Fibroblast of lung (primary cell): ENCODE measurements around the gene METTL1. TPM values are rescaled to one million over a fixed set of nuclear protein-coding genes. Genes with fewer than 3 reads are reported as not detected.

Experiments
- DNase-seq, 2 donors: peaks; one replicate each; pipeline versions ENCODE4 v3.0.0 to v3.0.0-alpha.2; 2010; ENCODE audit warnings: low read depth in 2 of 2
- H2AFZ ChIP-seq: 2 replicates; pipeline ENCODE4 v1.5.1; 2012; ENCODE audit warnings: low read length, control low read depth, inconsistent platforms
- H3K27ac ChIP-seq: 2 replicates; pipeline ENCODE4 v1.5.1; 2011; ENCODE audit warnings: low read length, control low read depth; ENCODE audit not compliant: insufficient read depth
- H3K27me3 ChIP-seq: 2 replicates; pipeline ENCODE4 v1.5.1; 2011; ENCODE audit warnings: mild to moderate bottlenecking, low read length; ENCODE audit not compliant: control insufficient read depth, insufficient read depth
- H3K36me3 ChIP-seq: 2 replicates; pipeline ENCODE4 v1.5.1; 2011; ENCODE audit warnings: low read length; ENCODE audit not compliant: control insufficient read depth, insufficient read depth
- H3K4me1 ChIP-seq: 2 replicates; pipeline ENCODE4 v1.5.1; 2011; ENCODE audit warnings: low read length; ENCODE audit not compliant: control insufficient read depth, insufficient read depth; ENCODE audit errors: extremely low read depth
- H3K4me2 ChIP-seq: 2 replicates; pipeline ENCODE4 v1.5.1; 2011; ENCODE audit warnings: low read length, control low read depth; ENCODE audit not compliant: insufficient read depth; ENCODE audit errors: extremely low read depth
- H3K4me3 ChIP-seq, 4 experiments: fragments of 200-600 bp in 1 of 4; sonication (generic) in 1 of 4; replicated peaks in 1 of 4; 2 replicates each; pipeline ENCODE4 v1.5.1; 2011 to 2016; ENCODE audit warnings: low read length in 4 of 4, low read depth in 3 of 4, mild to moderate bottlenecking in 3 of 4, control low read depth in 2 of 4, inconsistent platforms in 1 of 4, mixed read lengths in 1 of 4; ENCODE audit not compliant: insufficient read depth in 1 of 4; ENCODE audit errors: control extremely low read depth in 1 of 4
- H3K79me2 ChIP-seq: 2 replicates; pipeline ENCODE4 v1.5.1; 2012; ENCODE audit warnings: mild to moderate bottlenecking, low read length, inconsistent platforms; ENCODE audit not compliant: control insufficient read depth, insufficient read depth
- H3K9ac ChIP-seq: 2 replicates; pipeline ENCODE4 v1.5.1; 2011; ENCODE audit warnings: mild to moderate bottlenecking, low read length, control low read depth; ENCODE audit not compliant: insufficient read depth
- H3K9me3 ChIP-seq: 2 replicates; pipeline ENCODE4 v1.5.1; 2012; ENCODE audit warnings: low read depth, low read length; ENCODE audit not compliant: control insufficient read depth, insufficient read depth
- H4K20me1 ChIP-seq: 2 replicates; pipeline ENCODE4 v1.5.1; 2011; ENCODE audit warnings: low read length; ENCODE audit not compliant: control insufficient read depth, insufficient read depth; ENCODE audit errors: extremely low read depth
- EZH2 ChIP-seq: IDR thresholded peaks from 2 replicates; pipeline ENCODE4 v1.5.1; 2012; ENCODE audit warnings: low read length, control low read depth, mild to moderate bottlenecking; ENCODE audit errors: missing control alignments
- polyA plus RNA-seq, 2 donors: library from polyadenylated mRNA; depleted of rRNA in 1 of 2; stranded (reverse) in 1 of 2; unstranded in 1 of 2; fragments of >200 nt; gene quantifications; 2 replicates each; pipeline ENCODE4 v1.2.1, GENCODE V29; 2011 to 2012; ENCODE audit warnings: missing spikeins in 1 of 2
- total RNA-seq: library from RNA; depleted of rRNA; stranded (reverse); fragments of >200 nt; gene quantifications from 2 replicates; pipeline ENCODE4 v1.2.1, GENCODE V29; 2014
- TF ChIP-seq, protein P1 (sequence below), 2 donors: IDR thresholded peaks in 1 of 2; conservative IDR thresholded peaks in 1 of 2; 1 replicate in 1 of 2; 2 replicates in 1 of 2; pipeline ENCODE4 v1.5.1; 2011 to 2012; ENCODE audit warnings: low read length in 2 of 2, control low read depth in 1 of 2, inconsistent platforms in 1 of 2, low read depth in 1 of 2, mild to moderate bottlenecking in 1 of 2

METTL1 gene
- total and polyA plus RNA-seq, 2 donors (not counting 1 experiment from before 2014, with no cell fraction given), result 3.5 to 16.9 TPM

DNA sequence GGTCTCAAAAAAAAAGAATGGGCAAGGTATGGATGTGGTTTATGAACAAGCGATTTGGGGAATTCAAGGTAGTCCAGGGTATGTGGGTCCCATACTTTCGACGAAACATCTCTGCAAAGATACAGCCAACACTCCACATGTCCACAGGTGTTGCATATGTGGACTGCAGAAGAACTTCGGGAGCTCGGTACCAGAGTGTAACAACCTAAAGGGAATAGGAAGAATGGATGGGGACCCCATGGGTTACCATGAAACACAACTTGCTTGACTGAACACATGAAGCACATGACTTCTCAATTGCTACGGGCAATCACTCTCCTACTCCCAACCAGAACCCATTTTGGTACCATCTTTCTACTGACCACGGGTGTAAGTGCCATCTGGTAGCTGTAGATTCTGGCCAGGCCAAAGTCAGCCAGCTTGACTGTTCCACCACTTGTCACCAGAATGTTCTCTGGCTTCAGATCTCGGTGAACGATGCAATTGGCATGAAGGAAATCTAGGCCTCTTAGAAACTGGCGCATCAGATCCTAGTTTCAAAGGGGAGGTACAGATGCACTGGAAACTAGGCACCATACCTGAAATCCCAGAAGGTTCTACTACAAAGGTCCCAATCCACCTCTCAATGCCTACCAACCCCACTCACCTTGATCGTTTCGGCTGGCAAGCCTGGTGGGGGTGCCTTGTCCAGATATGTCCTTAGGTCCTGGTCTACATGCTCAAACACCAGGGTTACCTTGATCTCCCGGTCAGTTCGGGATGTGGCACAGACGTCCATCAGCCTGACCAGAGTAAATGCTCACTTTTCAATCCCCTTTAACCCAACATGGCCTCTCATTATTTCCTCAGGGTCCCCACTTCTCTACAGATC lies 21.1 kb downstream of the METTL1 start:
- no peak overlapping the region for H2AFZ ChIP-seq
- H3K36me3 ChIP-seq, result peaks cover 15% of the 10 kb centered on the region
- H3K9ac ChIP-seq, result peak overlapping the region; percentile 93
- peaks cover 4% of the 10 kb centered on the region for H3K4me1 ChIP-seq
- H3K27me3 ChIP-seq, result peaks cover 10% of the 10 kb centered on the region
- H3K4me3 ChIP-seq, result peak overlapping the region; percentile 91 to 96 (median 94)
- H4K20me1 ChIP-seq, result no peaks in the 10 kb centered on the region
- TF ChIP-seq, protein P1, sequence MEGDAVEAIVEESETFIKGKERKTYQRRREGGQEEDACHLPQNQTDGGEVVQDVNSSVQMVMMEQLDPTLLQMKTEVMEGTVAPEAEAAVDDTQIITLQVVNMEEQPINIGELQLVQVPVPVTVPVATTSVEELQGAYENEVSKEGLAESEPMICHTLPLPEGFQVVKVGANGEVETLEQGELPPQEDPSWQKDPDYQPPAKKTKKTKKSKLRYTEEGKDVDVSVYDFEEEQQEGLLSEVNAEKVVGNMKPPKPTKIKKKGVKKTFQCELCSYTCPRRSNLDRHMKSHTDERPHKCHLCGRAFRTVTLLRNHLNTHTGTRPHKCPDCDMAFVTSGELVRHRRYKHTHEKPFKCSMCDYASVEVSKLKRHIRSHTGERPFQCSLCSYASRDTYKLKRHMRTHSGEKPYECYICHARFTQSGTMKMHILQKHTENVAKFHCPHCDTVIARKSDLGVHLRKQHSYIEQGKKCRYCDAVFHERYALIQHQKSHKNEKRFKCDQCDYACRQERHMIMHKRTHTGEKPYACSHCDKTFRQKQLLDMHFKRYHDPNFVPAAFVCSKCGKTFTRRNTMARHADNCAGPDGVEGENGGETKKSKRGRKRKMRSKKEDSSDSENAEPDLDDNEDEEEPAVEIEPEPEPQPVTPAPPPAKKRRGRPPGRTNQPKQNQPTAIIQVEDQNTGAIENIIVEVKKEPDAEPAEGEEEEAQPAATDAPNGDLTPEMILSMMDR (conservative IDR thresholded peaks at IDR 0.05 in 1 of 2, IDR thresholded peaks at IDR 0.05 in 1 of 2; ENCODE audit: low read depth in 1 of 2, low read length in 2 of 2), result no peak
- no peak for TF ChIP-seq EZH2
- H3K79me2 ChIP-seq, result peaks cover 24% of the 10 kb centered on the region
- DNase-seq, result no peak
- H3K9me3 ChIP-seq, result no peaks in the 10 kb centered on the region
- peak overlapping the region; percentile 98 for H3K27ac ChIP-seq
- peak overlapping the region; percentile 93 for H3K4me2 ChIP-seq

DNA sequence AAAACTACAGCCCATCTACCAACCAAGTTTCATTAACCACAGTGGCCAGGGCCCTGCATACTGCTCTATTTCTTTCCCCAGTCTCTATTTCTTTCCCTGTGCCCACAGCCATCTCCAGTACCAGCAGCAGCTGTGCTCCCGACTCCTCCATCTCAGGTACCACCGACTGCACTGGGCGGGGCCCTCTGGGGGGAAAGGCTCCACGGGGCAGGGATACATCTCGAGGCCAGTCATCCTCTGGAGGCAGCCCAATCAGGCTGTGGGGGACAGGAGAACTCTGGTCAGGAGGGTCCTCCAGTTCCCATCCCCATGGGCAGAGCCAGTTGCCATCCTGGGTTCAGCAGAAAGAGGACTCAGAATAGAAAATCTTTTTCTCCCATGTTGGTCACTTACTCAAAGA lies 22.8 kb downstream of the METTL1 start:
- no peak overlapping the region for H3K9ac ChIP-seq
- no peaks in the 10 kb centered on the region for H3K9me3 ChIP-seq
- peaks cover 26% of the 10 kb centered on the region for H3K79me2 ChIP-seq
- no peak overlapping the region for H3K4me3 ChIP-seq
- H3K4me2 ChIP-seq, result no peak overlapping the region
- peaks cover 2% of the 10 kb centered on the region for H3K4me1 ChIP-seq
- no peaks in the 10 kb centered on the region for H4K20me1 ChIP-seq
- no peak for DNase-seq
- H3K36me3 ChIP-seq, result peaks cover 15% of the 10 kb centered on the region
- no peak for TF ChIP-seq EZH2
- TF ChIP-seq, protein P1 (conservative IDR thresholded peaks at IDR 0.05 in 1 of 2, IDR thresholded peaks at IDR 0.05 in 1 of 2; ENCODE audit: low read depth in 1 of 2, low read length in 2 of 2), result no peak
- H3K27me3 ChIP-seq, result peaks cover 4% of the 10 kb centered on the region
- no peak overlapping the region for H2AFZ ChIP-seq
- no peak overlapping the region for H3K27ac ChIP-seq

DNA sequence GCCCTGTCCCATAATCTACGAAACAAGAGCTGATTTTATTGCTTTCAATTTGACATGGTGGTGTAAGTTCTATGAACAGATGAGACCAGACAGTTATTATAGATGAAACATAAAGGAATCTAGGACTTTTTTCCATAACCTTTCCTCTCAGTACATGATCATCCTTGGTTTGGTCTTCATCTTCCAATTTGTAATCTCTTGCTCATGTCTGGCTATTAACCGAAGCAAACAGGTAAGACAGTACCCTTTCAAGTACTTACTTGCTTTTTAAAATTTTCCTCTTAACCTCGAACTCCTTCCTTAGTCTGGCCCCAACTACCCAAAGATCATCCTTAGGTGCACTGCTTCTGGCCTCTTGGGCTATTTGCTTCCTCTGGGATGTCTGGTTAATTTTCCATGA lies 25.9 kb downstream of the METTL1 start:
- H3K4me3 ChIP-seq, result peak overlapping the region; percentile 66 to 99 (median 88)
- TF ChIP-seq, protein P1 (conservative IDR thresholded peaks at IDR 0.05 in 1 of 2, IDR thresholded peaks at IDR 0.05 in 1 of 2; ENCODE audit: low read depth in 1 of 2, low read length in 2 of 2), result no peak
- TF ChIP-seq EZH2, result no peak
- H3K4me1 ChIP-seq, result peaks cover 2% of the 10 kb centered on the region
- H3K36me3 ChIP-seq, result peaks cover 15% of the 10 kb centered on the region
- peaks cover 16% of the 10 kb centered on the region for H3K79me2 ChIP-seq
- H3K27me3 ChIP-seq, result peaks cover 9% of the 10 kb centered on the region
- H3K9me3 ChIP-seq, result no peaks in the 10 kb centered on the region
- no peaks in the 10 kb centered on the region for H4K20me1 ChIP-seq
- H3K27ac ChIP-seq, result no peak overlapping the region
- no peak overlapping the region for H2AFZ ChIP-seq
- H3K4me2 ChIP-seq, result peak overlapping the region; percentile 99
- no peak overlapping the region for H3K9ac ChIP-seq
- no peak for DNase-seq
